NK-92 treated with Interleukin-12 subunit alpha and Interleukin-12 subunit beta, amount 100 ng/mL, for 24 hours (cell line): ENCODE results near the gene FRS2.

Experiments
- DNase-seq: peaks from one replicate; lab custom pipeline; 2025; lab: John Stamatoyannopoulos, UW

The FRS2 gene

DNA sequence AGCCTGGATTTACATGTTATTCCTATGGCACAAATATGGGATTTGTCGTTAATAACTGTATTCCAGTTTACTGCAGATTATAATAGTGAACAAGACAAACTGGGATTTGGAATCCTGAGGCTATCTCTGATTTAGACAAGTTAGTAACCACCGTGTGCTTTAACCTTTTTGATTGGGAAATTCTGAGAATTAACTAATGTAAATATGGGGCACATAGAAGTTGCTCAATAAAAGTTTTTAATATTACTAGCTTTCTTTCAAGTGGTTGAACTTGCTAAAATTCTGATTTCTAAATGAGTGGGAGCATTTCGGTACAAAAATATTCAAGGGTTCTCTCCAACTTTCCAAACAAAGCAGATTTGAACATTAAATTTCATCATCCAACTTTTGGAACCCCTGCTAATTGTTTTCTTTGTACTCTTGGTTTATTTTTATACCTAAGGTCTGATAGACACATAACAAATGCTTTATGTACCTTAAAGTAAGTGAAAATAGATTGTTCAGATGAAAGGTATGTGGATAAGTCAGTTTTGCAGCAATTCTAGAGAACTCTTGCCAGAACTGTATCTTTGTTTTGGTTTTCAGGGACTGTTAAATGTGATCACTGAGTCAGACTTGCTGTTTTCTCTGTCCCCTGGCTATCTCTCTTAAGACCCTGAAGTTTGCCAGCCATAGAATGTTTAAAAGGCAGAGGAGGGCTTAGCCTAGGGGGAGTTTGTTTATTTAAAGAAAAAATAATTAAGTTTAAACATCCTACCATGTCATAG is 57.5 kb downstream of the FRS2 start:
- DNase-seq, result no peak

DNA sequence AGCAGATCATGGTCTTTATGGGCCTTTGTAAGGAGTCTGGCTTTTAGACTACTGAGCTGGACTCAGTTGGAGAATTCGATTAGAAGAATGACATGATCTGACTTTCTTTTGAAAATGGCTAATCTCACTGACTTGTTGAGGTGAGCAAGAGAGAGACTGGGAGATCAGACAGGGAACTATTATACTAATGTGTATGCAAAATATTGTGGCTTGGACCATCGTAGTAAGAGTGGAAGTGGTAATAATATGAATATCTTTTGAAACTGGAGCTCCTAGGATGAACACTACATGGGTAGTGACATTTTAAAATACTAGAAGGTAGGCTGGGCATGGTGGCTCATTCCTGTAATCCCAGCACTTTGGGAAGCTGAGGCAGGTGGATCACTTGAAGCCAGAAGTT is 58.8 kb downstream of the FRS2 start:
- no peak for DNase-seq

DNA sequence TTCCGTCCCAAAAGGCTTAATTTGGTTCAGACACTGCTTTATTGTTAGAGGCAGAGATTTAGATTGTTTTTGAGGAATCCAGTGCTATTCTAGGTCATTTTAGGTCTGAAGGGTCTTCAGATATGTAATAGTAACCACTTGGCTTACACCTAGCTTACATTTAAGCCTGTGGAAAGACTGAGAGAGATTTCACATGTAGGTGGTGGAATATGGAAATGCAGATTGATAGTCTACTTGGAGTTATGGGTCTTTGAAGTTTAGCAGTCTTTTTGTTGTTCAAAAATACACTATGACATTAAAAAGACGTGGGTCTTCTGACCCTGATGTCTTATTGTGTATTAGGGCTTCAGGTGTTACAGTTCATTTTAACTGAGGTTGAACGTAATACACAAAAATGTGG is 63.7 kb downstream of the FRS2 start:
- no peak for DNase-seq

DNA sequence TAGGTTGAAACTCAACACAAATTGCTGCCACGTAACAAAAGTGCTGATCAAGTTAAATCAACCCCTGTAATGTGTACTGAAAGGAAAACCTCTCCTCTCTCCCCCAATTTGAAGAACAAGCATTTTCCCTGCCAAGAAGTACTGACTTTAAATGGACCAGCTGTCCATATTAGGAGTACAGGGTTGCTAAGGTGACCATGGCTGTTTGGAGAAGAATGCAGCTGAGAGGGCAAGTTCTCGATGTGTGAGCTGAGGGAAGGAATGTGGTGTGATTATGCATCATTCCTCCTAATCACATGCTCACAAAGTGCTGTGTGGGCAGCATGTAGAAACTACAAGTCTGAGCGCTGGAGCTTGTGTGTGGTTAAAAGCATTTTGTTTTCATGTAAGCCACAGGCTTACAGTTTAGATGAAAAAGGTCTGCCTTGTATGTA is 64.2 kb downstream of the FRS2 start:
- no peak for DNase-seq

DNA sequence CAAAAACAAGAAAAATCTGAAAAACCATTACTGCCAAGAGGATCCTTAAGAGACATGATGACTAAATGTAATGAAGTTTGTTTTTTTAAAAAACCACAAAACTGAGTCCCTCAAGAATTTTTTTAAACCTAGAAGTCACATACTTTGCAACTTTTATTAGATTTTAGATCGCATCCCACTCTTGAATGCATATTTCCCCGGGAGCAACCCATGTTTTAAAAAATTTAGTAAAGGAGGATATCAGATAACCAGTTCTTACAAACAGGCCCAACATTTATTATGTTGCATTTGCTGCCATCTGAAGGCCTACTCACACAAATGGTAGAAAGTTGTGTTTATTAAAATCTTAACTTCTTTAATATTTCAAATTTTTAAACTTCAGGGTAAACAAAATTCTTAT is 70.8 kb downstream of the FRS2 start:
- DNase-seq, result no peak

DNA sequence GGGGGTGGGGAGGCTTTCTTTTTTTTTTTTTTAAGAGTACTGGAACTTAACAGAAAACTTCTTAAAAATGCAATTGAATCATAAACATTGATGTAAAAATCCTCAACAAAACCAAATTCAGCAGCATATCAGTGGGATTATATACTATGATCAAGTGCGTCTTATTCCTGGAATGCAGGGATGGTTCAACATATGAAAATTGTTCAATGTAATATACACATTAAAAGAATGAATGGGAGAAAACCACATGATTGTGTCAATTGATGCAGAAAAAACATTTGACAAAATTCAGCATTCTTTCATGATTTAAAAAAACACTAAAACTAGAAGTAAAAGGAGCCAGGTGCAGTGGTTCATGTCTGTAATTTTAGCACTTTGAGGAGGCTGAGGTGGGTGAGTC is 73.9 kb downstream of the FRS2 start:
- DNase-seq, result no peak

DNA sequence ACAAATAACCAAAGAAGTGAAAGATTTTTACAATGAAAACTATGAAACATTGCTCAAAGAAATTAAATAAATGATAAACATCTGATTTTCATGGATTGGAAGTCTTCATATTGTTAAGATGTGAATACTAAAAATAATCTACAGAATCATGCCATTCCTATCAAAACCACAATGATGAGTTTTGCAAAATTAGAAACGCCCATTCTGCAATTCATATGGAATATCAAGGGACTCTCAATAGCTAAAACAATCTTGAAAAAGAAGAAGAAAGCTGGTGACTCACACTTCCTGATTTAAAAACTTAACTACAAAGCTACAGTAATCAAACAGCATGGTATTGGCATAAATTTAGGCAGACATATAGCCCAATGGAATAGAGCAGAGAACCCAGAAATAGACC is 74.9 kb downstream of the FRS2 start:
- no peak for DNase-seq

DNA sequence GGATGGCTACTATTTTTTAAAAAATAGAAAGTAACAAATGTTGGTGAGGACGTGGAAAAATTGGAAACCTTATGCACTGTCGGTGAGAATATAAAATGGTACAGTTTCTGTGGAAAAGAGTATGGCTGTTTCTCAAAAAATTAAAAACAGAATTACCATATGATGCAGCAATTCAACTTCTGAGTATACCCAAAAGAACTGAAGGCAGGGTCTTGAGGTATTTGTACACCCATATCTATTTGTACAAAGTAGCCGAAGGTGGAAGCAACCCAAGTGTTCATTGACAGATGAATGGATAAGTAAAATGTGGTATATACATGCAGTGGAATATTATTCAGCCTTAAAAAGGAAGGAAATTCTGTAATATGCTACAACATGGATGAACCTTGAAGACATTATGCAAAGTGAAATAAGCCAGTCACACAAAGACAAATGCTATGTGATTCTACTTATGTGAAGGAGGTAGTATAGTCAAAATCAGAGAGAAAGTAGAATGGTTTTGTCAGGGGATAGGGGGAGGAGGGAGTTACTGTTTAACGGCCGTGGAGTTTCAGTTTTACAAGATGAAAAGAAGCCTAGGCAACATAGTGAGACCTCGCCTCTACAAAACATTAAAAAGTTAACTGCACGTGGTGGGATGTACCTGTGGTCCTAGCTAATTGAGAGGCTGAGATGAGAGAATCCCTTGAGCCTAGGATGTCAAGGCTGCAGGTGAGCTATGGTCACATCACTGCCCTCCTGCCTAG is 76.7 kb downstream of the FRS2 start:
- no peak for DNase-seq

DNA sequence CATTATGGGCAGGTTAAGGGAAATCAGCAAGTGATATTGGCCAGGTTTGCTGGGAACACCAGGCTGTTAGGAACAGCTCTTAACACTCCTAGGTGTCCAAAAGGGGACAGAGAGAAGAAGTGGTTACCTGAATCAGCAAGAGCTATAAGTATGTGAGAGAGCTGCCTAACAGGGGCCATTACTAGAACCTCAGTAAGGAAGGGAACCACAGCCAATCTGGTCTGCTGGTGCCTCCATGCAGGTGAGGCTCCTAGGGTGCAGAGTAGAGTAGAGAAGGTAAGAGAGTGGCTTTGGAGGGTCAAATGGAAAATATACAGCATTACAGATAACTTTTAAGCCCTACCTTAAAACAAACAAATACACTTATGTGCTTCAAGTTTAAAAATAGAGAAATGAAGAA is 78.5 kb downstream of the FRS2 start:
- DNase-seq, result no peak

DNA sequence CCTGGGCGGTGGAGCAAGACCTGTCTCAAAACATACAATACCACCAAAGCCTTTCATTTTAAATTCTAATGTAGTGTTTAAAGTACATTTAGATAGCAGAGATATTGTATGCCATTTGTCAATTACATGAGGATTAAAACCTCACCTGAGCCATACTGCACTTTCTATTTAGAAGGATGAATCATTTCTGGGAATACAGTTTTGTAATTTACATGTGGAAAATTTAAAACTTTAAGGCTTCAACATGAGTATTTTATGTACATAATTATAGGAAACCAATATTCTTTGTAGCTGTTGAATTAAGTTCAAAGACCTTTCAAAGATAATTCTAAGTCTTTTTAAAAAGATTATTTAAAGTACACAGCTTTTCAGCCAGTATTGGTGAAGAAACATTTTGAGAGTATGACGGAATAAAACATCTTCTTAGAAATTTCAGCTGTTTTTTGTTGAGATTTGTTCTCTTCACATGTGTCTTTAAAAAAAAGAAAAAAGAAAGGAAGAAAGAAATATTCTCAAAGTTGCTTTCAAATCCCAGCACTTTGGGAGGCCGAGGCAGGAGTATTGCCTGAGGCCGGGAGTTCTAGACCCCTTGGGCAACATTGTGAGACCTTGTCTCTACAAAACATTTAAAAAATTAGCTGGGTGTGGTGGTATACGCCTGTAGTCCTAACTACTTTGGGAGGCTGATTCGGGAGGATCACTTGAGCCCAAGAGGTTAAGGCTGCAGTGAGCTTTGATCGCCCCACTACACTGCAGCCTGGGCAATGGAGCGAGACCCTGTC is 80.6 kb downstream of the FRS2 start:
- no peak for DNase-seq

DNA sequence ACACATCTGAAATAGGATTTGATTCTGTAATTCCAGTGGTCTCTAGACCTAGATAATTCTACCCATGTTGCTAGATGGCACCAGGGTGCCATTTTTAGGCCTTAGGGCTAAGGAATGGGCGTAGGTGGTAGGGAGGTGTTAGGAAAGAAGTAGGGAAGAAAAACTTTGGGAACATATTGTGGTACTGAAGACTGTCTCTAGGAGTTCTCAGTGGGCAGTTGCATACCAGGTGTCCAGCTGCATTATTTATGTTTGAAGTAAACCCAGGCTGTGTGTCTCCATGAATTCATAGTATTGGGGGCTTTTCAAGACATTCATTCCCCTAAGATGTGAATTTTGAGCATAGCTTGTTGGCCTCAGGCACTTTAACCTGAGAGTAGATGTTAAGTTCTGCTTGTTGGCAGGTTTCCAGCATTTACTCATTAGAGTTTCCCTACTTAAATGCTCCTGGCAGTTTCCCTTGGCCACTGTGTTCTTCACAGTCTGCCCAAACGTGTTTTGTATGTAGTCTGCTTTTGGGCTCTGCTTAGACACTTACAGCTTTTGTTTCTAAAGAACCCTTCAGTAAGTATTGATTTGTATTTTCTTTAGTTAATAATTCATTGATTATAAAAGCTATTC is 83.5 kb downstream of the FRS2 start:
- DNase-seq, result no peak

DNA sequence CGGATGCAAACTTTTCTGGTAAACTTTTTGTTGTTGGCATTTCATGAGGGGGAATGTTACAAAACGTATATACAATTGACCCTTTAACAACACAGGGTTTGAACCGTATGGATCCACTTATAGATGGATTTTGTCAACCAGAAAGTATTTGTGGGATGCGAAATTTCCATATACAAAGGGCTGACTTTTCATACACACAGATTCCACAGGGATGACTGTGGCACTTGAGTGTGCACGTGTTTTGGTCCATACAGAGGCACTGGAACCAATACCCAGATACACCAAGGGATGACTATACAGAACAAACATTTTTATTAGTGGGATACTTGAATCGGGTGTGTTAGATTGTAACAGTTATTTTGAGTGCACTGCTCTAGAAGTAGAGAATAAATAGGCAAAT is 85.3 kb downstream of the FRS2 start:
- DNase-seq, result no peak

DNA sequence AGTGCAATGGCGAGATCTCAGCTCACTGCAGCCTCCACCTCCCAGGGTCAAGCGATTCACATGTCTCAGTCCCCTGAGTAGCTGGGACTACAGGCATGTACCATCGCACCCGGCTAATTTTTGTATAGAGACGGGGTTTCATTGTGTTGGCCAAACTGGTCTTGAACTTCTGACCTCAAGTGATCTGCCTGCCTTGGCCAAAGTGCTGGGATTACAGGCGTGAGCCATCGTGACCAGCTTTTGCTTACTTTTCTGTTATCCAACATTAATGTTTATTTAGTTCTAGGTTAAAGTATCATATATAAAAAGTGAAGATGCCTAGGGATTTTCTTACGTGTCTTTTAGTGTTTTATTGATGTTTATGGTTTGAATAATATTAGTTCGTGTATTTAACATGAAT is 86.2 kb downstream of the FRS2 start:
- DNase-seq, result no peak

DNA sequence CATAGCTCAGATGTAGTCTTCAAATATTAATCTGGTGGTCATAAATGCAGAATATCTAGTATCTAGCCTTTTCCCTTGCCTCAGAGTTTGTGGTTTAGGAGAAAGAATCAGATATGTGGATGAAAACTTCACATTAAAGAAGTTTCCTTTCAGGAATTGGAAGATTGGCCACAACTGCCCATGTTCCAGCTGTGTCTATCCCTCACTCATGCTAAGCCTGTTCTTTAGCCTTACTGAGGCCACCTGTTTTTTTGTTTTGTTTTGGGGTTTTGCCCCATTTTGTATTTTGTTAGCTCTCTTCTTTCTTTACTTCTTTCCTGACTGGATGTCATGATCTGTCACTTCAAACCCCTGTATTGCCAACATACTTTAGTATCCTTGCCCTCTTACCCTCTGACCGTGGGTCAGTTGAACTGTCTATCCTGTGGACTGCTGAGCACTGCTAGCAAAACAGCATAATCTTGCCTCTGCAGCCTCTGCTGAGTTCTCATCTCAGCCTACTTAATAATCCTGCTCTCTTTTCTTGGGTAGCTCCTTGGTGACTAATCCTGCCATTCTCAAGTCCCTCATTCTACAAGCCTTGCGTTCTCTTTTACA is 93.1 kb downstream of the FRS2 start:
- DNase-seq, result no peak

DNA sequence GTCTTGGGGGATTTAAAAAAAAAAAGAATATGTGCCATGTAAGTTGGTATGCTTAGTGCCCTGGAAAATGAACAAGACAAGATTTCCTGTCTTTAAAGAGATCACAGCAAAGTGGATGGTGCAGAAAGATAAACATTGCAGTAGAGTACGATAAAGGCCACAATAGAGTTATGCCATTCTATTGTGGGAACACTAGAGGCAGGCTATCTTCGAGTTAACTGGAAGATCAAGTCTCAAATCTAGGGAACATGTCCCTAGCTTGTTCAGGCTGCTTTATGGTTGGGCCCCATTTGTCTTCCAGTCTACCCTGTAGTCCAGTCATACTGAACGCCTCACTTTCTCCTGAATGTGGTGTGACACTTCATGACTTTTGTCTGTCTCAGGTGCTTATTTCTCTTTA is 96.4 kb downstream of the FRS2 start:
- no peak for DNase-seq

DNA sequence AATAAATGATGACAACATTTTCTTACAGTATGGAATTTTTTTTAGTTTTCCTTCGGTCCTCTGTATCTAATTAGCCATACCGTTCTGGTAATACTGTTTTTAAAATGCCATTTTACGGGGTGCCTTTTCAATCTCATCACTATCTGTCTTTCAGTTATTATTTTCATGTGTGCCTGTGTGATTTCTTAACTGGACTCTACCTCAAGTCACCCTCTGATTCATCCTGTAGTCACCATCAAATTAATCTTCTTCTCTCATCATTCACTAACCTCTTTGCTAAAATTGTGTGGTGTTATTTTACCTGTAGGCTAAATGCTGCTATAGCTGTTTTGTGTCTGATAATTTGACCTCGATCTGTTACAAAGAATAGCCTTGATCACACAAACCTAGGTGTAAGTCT is 99.0 kb downstream of the FRS2 start:
- no peak for DNase-seq

DNA sequence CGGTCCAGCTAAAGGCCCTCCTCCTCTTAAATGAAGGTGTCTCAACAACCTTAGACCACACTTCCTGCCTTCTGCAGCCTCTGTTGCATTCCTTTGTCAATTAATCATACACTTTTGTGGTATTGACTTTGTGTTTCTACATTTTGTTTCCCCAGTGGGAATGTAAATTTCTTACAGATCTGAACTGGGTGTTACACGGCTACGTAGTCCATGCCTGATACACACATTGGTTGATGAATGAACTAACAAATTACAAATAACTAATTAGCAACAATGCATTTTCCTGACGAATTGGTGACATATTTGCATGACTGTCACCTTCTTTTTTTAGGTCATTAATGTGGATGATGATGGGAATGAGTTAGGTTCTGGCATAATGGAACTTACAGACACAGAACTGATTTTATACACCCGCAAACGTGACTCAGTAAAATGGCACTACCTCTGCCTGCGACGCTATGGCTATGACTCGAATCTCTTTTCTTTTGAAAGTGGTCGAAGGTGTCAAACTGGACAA is 99.9 kb downstream of the FRS2 start:
- no peak for DNase-seq

DNA sequence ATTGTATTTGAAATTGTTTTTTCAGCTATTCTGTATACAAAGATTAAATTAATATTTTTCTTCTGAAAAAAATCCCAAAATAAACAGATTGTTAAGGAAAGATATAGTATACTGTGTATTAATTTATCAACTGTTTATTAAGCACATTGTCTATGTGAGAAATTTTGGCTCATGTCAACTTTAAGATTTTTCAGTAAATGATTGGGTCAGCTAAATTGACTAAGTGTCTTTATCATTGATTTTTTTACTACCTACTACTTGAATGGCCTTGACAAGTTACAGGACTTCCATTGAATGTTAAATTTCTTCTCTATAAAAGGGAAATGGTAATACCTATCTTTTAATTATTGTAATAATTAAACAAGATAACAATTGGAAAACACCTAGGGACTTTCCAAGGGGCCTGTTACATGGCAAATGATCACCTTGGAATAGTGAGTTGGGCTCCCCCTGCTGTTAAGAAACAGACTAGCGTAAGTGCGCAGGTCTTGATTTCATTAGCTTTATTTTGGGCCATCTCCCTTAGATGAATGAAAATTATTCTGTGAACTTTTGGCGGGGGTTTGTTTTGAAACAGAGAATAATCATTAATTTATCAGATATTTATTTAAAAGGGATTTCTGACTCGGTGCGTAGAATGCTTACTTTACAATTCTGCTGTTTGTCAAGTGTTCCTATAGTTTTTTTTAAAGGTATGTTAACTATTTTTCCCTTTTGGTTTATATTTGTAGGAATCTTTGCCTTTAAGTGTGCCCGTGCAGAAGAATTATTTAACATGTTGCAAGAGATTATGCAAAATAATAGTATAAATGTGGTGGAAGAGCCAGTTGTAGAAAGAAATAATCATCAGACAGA is 100.6 kb downstream of the FRS2 start:
- DNase-seq, result no peak

DNA sequence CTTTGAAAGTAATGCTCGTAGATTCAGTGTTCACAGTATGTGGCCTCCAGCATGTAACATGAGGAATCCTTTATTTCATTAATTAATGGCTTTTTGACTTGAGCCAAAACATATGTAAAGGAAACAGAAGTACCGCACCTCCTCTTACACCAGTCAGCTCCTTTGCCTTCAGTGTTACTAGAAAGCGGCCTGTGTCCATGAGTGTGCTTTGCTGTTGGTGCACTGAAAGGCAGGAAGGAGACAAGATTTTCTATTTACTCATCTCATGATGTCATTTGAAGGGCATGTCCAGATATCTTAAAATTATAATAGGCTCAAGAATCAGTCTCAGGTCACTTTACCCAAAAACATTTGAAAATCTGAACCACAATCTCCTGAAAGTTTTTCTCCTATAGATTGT is 105.2 kb downstream of the FRS2 start:
- DNase-seq, result no peak

DNA sequence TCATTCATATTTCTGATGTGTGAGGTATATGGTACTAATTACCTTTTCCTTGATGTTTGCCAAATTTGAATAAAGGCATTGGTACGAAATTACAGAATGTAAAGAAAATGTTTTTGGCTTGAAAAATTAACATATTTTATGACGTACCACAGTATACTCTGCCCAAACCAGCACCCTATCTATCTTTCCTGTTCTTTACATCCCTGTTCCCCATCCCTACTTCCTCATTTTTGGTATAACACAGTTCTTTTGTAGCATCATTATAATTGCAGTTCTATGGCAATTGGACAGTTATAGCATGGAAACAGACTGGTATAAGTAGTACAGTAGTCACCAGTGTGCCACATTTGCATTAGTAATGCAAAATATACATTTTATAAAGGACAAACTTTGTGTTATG is 108.1 kb downstream of the FRS2 start:
- DNase-seq, result no peak

DNA sequence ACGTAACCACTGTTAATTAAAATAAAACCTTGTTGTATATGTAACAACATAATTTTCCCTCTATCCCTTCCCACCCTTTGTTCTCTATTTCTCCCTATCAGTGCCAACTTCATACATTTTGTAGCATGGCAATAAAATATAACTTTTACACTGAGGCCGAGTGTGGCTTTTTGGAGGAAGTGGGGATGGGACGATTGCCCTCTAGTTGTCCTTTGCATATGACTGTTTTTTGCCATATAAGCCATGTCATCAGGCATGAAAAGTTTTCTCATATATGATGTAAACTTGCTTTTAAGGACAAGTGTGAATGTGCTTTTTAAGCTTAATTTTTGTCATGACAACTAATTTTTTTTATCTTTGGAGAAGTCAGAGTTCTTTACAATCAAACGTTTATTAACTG is 108.8 kb downstream of the FRS2 start:
- DNase-seq, result no peak
